Trophoblast cell (in vitro differentiated cells and primary cell): ENCODE results near the gene SPP1.

Experiments
- DNase-seq, 2 donors: peaks; one replicate each; pipeline ENCODE4 v3.0.0-alpha.2; 2016
- H2AFZ ChIP-seq: 2 replicates; pipeline ENCODE4 v1.6.1; 2013; ENCODE audit warnings: low read length, moderate library complexity, mild to moderate bottlenecking; ENCODE audit not compliant: insufficient read depth, poor library complexity
- H2AK5ac ChIP-seq: 2 replicates; pipeline ENCODE4 v1.6.1; 2013; ENCODE audit warnings: mild to moderate bottlenecking, low read length
- H2BK120ac ChIP-seq: 2 replicates; pipeline ENCODE4 v1.6.1; 2013; ENCODE audit warnings: low read length, mild to moderate bottlenecking, moderate library complexity; ENCODE audit not compliant: insufficient read depth, poor library complexity
- H2BK12ac ChIP-seq: 2 replicates; pipeline ENCODE4 v1.6.1; 2013; ENCODE audit warnings: mild to moderate bottlenecking, low read length, moderate library complexity
- H2BK5ac ChIP-seq: 2 replicates; pipeline ENCODE4 v1.6.1; 2013; ENCODE audit warnings: low read length, low read depth, moderate library complexity, mild to moderate bottlenecking; ENCODE audit not compliant: poor library complexity
- H3K14ac ChIP-seq: 2 replicates; pipeline ENCODE4 v1.6.1; 2013; ENCODE audit warnings: mild to moderate bottlenecking, low read length
- H3K18ac ChIP-seq: 2 replicates; pipeline ENCODE4 v1.6.1; 2013; ENCODE audit warnings: mild to moderate bottlenecking, low read length
- H3K23ac ChIP-seq: 2 replicates; pipeline ENCODE4 v1.6.1; 2013; ENCODE audit warnings: low read length
- H3K27ac ChIP-seq: 2 replicates; pipeline ENCODE4 v1.5.1; 2013; ENCODE audit warnings: low read depth, mild to moderate bottlenecking, inconsistent platforms, low read length, moderate library complexity
- H3K27me3 ChIP-seq: 2 replicates; pipeline ENCODE4 v1.6.1; 2013; ENCODE audit warnings: inconsistent platforms, mild to moderate bottlenecking, low read length, moderate library complexity; ENCODE audit not compliant: insufficient read depth
- H3K36me3 ChIP-seq, 2 experiments: 1 replicate in 1 of 2; 2 replicates in 1 of 2; pipeline ENCODE4 v1.6.1; 2013; ENCODE audit warnings: low read length in 2 of 2, mild to moderate bottlenecking in 2 of 2, moderate library complexity in 1 of 2; ENCODE audit not compliant: insufficient read depth in 2 of 2, control insufficient read depth in 1 of 2
- H3K4ac ChIP-seq: 2 replicates; pipeline ENCODE4 v1.6.1; 2013; ENCODE audit warnings: low read depth, mild to moderate bottlenecking, low read length, moderate library complexity
- H3K4me1 ChIP-seq, 2 experiments: 1 replicate in 1 of 2; 2 replicates in 1 of 2; pipeline ENCODE4 v1.6.1; 2013; ENCODE audit warnings: low read length in 2 of 2, mild to moderate bottlenecking in 2 of 2, moderate library complexity in 1 of 2; ENCODE audit not compliant: insufficient read depth in 2 of 2, control insufficient read depth in 1 of 2
- H3K4me2 ChIP-seq: 2 replicates; pipeline ENCODE4 v1.6.1; 2013; ENCODE audit warnings: inconsistent platforms, mild to moderate bottlenecking, low read length, moderate library complexity
- H3K4me3 ChIP-seq: 2 replicates; pipeline ENCODE4 v1.5.1; 2013; ENCODE audit warnings: mild to moderate bottlenecking, low read depth, low read length, inconsistent platforms
- H3K79me1 ChIP-seq: one replicate; pipeline ENCODE4 v1.6.1; 2013; ENCODE audit warnings: low read length
- H3K79me2 ChIP-seq: 2 replicates; pipeline ENCODE4 v1.6.1; 2013; ENCODE audit warnings: low read length, mild to moderate bottlenecking; ENCODE audit not compliant: control insufficient read depth, insufficient read depth, poor library complexity
- H3K9ac ChIP-seq: 2 replicates; pipeline ENCODE4 v1.6.1; 2013; ENCODE audit warnings: mild to moderate bottlenecking, low read length
- H3K9me3 ChIP-seq: 2 replicates; pipeline ENCODE4 v1.6.1; 2013; ENCODE audit warnings: low read depth, mild to moderate bottlenecking, control low read depth, inconsistent platforms, low read length; ENCODE audit not compliant: insufficient read depth
- H4K12ac ChIP-seq: 2 replicates; pipeline ENCODE4 v1.6.1; 2013; ENCODE audit warnings: low read depth, mild to moderate bottlenecking, low read length, moderate library complexity
- H4K8ac ChIP-seq: 2 replicates; pipeline ENCODE4 v1.6.1; 2013; ENCODE audit warnings: low read depth, mild to moderate bottlenecking, low read length, moderate library complexity
- H4K91ac ChIP-seq: one replicate; pipeline ENCODE4 v1.6.1; 2013; ENCODE audit warnings: low read depth, mild to moderate bottlenecking, low read length, moderate library complexity
- WGBS: extraction: QIAGEN DNeasy Blood & Tissue Kit; methylation state at CpG from one replicate; pipeline ENCODE4 v1.1.7; 2013; ENCODE audit warnings: missing lambda C conversion rate; ENCODE audit not compliant: insufficient read length, insufficient coverage; ENCODE audit errors: extremely low coverage; 5-methylcytosine and 5-hydroxymethylcytosine counted together

Gene SPP1

GRCh38 chr4:87967193-87967592 lies 8.3 kb upstream of the SPP1 start:
- H2BK12ac ChIP-seq = no peak overlapping the region
- no peak overlapping the region for H4K8ac ChIP-seq

GRCh38 chr4:87970121-87970520 lies 5.4 kb upstream of the SPP1 start:
- H3K14ac ChIP-seq = no peak overlapping the region
- WGBS = no CpG with 5 or more reads among the region's 2 CpGs

More at GRCh38 chr4:87967193-87967592, 8.3 kb upstream of the SPP1 start:
- no peak overlapping the region for H3K27ac ChIP-seq
- no peak overlapping the region for H3K23ac ChIP-seq
- H2BK120ac ChIP-seq = no peak overlapping the region
- H3K27me3 ChIP-seq = no peaks in the 10 kb centered on the region
- no peak overlapping the region for H2AFZ ChIP-seq
- no peaks in the 10 kb centered on the region for H3K36me3 ChIP-seq
- H3K4ac ChIP-seq = no peak overlapping the region
- H3K14ac ChIP-seq = no peak overlapping the region
- peaks cover 3% of the 10 kb centered on the region for H3K9me3 ChIP-seq
- H4K91ac ChIP-seq = no peak overlapping the region
- no peak for DNase-seq
- no peak overlapping the region for H2BK5ac ChIP-seq
- H3K9ac ChIP-seq = no peak overlapping the region
- H2AK5ac ChIP-seq = no peak overlapping the region
- no peak overlapping the region for H3K4me3 ChIP-seq
- H4K12ac ChIP-seq = no peak overlapping the region
- no peak overlapping the region for H3K18ac ChIP-seq
- WGBS = no CpG with 5 or more reads among the region's 8 CpGs
- H3K79me1 ChIP-seq = peaks cover 3% of the 10 kb centered on the region
- no peaks in the 10 kb centered on the region for H3K4me1 ChIP-seq
- no peak overlapping the region for H3K4me2 ChIP-seq
- H3K79me2 ChIP-seq = no peaks in the 10 kb centered on the region

GRCh38 chr4:87971866-87972265 lies 3.6 kb upstream of the SPP1 start:
- H3K23ac ChIP-seq = no peak overlapping the region
- no peaks in the 10 kb centered on the region for H3K36me3 ChIP-seq
- no peak overlapping the region for H3K9ac ChIP-seq
- peak overlapping the region; percentile 62 for H2AK5ac ChIP-seq
- H3K4me2 ChIP-seq = no peak overlapping the region
- no peaks in the 10 kb centered on the region for H3K4me1 ChIP-seq
- no peaks in the 10 kb centered on the region for H3K9me3 ChIP-seq
- H4K91ac ChIP-seq = no peak overlapping the region
- no CpG with 5 or more reads among the region's 1 CpG for WGBS
- no peak overlapping the region for H3K4ac ChIP-seq
- H4K12ac ChIP-seq = no peak overlapping the region
- peak overlapping the region; percentile 68 for H2BK120ac ChIP-seq
- no peaks in the 10 kb centered on the region for H3K79me2 ChIP-seq
- H3K18ac ChIP-seq = no peak overlapping the region
- no peak overlapping the region for H3K14ac ChIP-seq
- H2AFZ ChIP-seq = peak overlapping the region; percentile 75
- H2BK5ac ChIP-seq = peak overlapping the region; percentile 52
- peak overlapping the region; percentile 88 for H2BK12ac ChIP-seq
- H4K8ac ChIP-seq = no peak overlapping the region
- peaks cover 3% of the 10 kb centered on the region for H3K79me1 ChIP-seq
- DNase-seq = no peak
- no peaks in the 10 kb centered on the region for H3K27me3 ChIP-seq
- no peak overlapping the region for H3K4me3 ChIP-seq
- H3K27ac ChIP-seq = no peak overlapping the region

More at GRCh38 chr4:87970121-87970520, 5.4 kb upstream of the SPP1 start:
- Histone ChIP-seq H2AK5ac (no peak overlapping the region), H4K12ac (no peak overlapping the region), H3K9me3 (peaks cover 3% of the 10 kb centered on the region), H3K36me3 (no peaks in the 10 kb centered on the region), H3K4me3 (no peak overlapping the region), H3K9ac (no peak overlapping the region), H3K18ac (no peak overlapping the region), H2BK5ac (no peak overlapping the region), H3K27ac (no peak overlapping the region), H3K79me1 (peaks cover 3% of the 10 kb centered on the region), H3K4ac (no peak overlapping the region), H4K8ac (no peak overlapping the region), H2BK120ac (no peak overlapping the region), H3K27me3 (no peaks in the 10 kb centered on the region), H3K23ac (no peak overlapping the region), H2BK12ac (no peak overlapping the region), H3K4me1 (no peaks in the 10 kb centered on the region), H4K91ac (no peak overlapping the region), H3K4me2 (no peak overlapping the region), H3K79me2 (no peaks in the 10 kb centered on the region), H2AFZ (no peak overlapping the region)
- DNase-seq = no peak

GRCh38 chr4:87973283-87974169 lies 2.0 kb upstream of the SPP1 start:
- Histone ChIP-seq H4K8ac (no peak overlapping the region), H3K4me3 (no peak overlapping the region), H2BK12ac (no peak overlapping the region), H3K9me3 (no peaks in the 10 kb centered on the region), H2AFZ (no peak overlapping the region), H3K79me1 (peaks cover 3% of the 10 kb centered on the region), H4K12ac (no peak overlapping the region), H2BK5ac (no peak overlapping the region), H4K91ac (no peak overlapping the region), H3K4ac (no peak overlapping the region), H3K23ac (no peak overlapping the region), H3K36me3 (no peaks in the 10 kb centered on the region), H2BK120ac (no peak overlapping the region), H2AK5ac (no peak overlapping the region), H3K4me2 (peak overlapping the region; percentile 46), H3K18ac (no peak overlapping the region), H3K27ac (peak overlapping the region; percentile 20), H3K14ac (no peak overlapping the region), H3K4me1 (no peaks in the 10 kb centered on the region), H3K9ac (no peak overlapping the region), H3K27me3 (no peaks in the 10 kb centered on the region), H3K79me2 (no peaks in the 10 kb centered on the region)
- WGBS = no CpG with 5 or more reads among the region's 14 CpGs
- DNase-seq = peak; percentile 81 to 89
